WTC11 (cell line): ENCODE data around the gene CEP131.

ENCODE experiments used
- ZNF121 ChIP-seq: sonication (generic); formaldehyde crosslinking; IDR thresholded peaks from 2 replicates; pipeline ENCODE4 v1.8.0; 2023; ENCODE audit warnings: missing genetic modification reagents
- ZNF219 ChIP-seq: sonication (generic); formaldehyde crosslinking; IDR thresholded peaks from 2 replicates; pipeline ENCODE4 v1.8.0; 2023; ENCODE audit warnings: missing genetic modification reagents, mild to moderate bottlenecking, borderline replicate concordance
- TF ChIP-seq, protein P1 (sequence below): fragments of 200-600 bp; IDR thresholded peaks from 2 replicates; pipeline ENCODE4 v1.8.0; 2022; ENCODE audit warnings: antibody characterized with exemption
- TF ChIP-seq, protein P2 (sequence below): sonication (generic); formaldehyde crosslinking; IDR thresholded peaks from 2 replicates; pipeline ENCODE4 v1.8.1; 2023; ENCODE audit warnings: mild to moderate bottlenecking, missing genetic modification reagents, moderate library complexity
- TF ChIP-seq, protein P3 (sequence below): sonication (generic); formaldehyde crosslinking; IDR thresholded peaks from 2 replicates; pipeline ENCODE4 v1.8.1; 2022; ENCODE audit warnings: low read depth, mild to moderate bottlenecking, moderate library complexity, missing genetic modification reagents, borderline replicate concordance

DNA sequence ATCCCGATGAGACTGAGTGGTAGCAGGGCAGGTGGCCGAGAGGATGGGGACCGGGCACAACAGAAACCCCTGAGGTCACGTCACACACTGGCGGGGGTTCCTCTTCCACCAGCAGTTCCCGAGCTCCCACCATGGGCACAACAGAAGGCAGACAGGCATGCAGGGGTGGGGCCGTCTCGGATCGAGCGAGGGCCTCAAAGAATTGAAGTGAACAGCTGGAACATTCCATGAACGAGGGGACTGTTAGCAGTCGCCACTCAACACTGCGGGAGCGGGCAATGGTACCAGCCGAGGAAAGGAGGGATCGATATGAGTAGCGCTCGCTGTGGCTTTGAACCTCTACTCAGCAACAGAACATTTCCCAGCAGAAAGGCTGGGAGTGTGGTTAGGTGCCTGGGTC is 5.3 kb downstream of the CEP131 start:
- TF ChIP-seq ZNF219 (no peak), ZNF121 (CRISPR knock-in tag) (no peak)
- TF ChIP-seq, protein P1, sequence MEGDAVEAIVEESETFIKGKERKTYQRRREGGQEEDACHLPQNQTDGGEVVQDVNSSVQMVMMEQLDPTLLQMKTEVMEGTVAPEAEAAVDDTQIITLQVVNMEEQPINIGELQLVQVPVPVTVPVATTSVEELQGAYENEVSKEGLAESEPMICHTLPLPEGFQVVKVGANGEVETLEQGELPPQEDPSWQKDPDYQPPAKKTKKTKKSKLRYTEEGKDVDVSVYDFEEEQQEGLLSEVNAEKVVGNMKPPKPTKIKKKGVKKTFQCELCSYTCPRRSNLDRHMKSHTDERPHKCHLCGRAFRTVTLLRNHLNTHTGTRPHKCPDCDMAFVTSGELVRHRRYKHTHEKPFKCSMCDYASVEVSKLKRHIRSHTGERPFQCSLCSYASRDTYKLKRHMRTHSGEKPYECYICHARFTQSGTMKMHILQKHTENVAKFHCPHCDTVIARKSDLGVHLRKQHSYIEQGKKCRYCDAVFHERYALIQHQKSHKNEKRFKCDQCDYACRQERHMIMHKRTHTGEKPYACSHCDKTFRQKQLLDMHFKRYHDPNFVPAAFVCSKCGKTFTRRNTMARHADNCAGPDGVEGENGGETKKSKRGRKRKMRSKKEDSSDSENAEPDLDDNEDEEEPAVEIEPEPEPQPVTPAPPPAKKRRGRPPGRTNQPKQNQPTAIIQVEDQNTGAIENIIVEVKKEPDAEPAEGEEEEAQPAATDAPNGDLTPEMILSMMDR = no peak
- TF ChIP-seq, protein P2, sequence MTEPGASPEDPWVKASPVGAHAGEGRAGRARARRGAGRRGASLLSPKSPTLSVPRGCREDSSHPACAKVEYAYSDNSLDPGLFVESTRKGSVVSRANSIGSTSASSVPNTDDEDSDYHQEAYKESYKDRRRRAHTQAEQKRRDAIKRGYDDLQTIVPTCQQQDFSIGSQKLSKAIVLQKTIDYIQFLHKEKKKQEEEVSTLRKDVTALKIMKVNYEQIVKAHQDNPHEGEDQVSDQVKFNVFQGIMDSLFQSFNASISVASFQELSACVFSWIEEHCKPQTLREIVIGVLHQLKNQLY (CRISPR knock-in tag) = no peak
- TF ChIP-seq, protein P3, sequence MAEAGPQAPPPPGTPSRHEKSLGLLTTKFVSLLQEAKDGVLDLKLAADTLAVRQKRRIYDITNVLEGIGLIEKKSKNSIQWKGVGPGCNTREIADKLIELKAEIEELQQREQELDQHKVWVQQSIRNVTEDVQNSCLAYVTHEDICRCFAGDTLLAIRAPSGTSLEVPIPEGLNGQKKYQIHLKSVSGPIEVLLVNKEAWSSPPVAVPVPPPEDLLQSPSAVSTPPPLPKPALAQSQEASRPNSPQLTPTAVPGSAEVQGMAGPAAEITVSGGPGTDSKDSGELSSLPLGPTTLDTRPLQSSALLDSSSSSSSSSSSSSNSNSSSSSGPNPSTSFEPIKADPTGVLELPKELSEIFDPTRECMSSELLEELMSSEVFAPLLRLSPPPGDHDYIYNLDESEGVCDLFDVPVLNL (CRISPR knock-in tag) = no peak
